Measurements from ENCODE around the gene LSAMP. TPM values are rescaled to one million over a fixed set of nuclear protein-coding genes. Genes with fewer than 3 reads are reported as not detected.

The LSAMP gene
- total and polyA plus RNA-seq, 2 of the 13 experiments (the other 11 are each of a cell fraction or from before 2014, with no cell fraction given) = not detected

- ChIA-PET POLR2A (no interaction called here), CTCF (ENCODE audit: low intra/inter-chr PET ratio, low total read pairs) (no interaction called here)
- WGBS (ENCODE audit: low lambda C conversion rate) = 2% methylated on average over 2 of the region's 2 CpGs
- no peak overlapping the region for H3K27ac ChIP-seq (ENCODE audit: extremely low read length, insufficient read depth, low read length)
- no peak for TF ChIP-seq ZBTB1 (CRISPR knock-in tag; IDR thresholded peaks at IDR 0.05; ENCODE audit: borderline replicate concordance)
- 0 out of 2 replicates have a peak, but pooled peaks have one; percentile 18 for TF ChIP-seq CREB1 (IDR thresholded peaks at IDR 0.05)
- TF ChIP-seq CREB1 (CRISPR knock-in tag; IDR thresholded peaks at IDR 0.05) = no peak
- no peak overlapping the region for H3K9ac ChIP-seq (ENCODE audit: insufficient read depth, low read depth, low read length)
- in situ Hi-C loops (cut with HindIII; ENCODE audit: extremely low pct_ligation_motif_present, low pct_unique_long_range_greater_than_20kb) = no loop called here
- H3K4me3 ChIP-seq (replicated peaks in 1 of 3; ENCODE audit: insufficient read depth in 1 of 3, low read depth in 2 of 3, low read length in 3 of 3) = no peak overlapping the region
- H3K9me3 ChIP-seq (ENCODE audit: low read length) = no peaks in the 10 kb centered on the region
- DNase-seq (ENCODE audit: low spot score) (no peak), FAIRE-seq (no peak), ATAC-seq (no peak)
- H3K27me3 ChIP-seq (ENCODE audit: control insufficient read depth in 1 of 2, insufficient read depth in 2 of 2, low read length in 2 of 2) = peaks cover 0 to 9% of the 10 kb centered on the region in 2 experiments; a peak in 1 of 5 replicates
- no peaks in the 10 kb centered on the region for H4K20me1 ChIP-seq (ENCODE audit: insufficient read depth, low read length)
- no peak overlapping the region for H3K4me2 ChIP-seq (ENCODE audit: low read depth, low read length)
- intact Hi-C loops (cut with micrococcal nuclease; ENCODE audit: unreplicated experiment) = no loop called here
- no TSS peak for BruUV-seq (replicated peaks)
- no peaks in the 10 kb centered on the region for H3K79me2 ChIP-seq (ENCODE audit: insufficient read depth, low read length)
- no peaks in the 10 kb centered on the region for H3K4me1 ChIP-seq (ENCODE audit: insufficient read depth, low read length)
- no peak overlapping the region for H2AFZ ChIP-seq (ENCODE audit: low read length)
- H3K36me3 ChIP-seq (replicated peaks in 1 of 2; ENCODE audit: control insufficient read depth in 1 of 2, insufficient read depth in 2 of 2, low read length in 2 of 2) = no peaks in the 10 kb centered on the region
Measured at GRCh38 chr3:116440196-116440595, 5.1 kb downstream of the LSAMP start.

- Histone ChIP-seq H4K20me1 (ENCODE audit: insufficient read depth, low read length) (no peaks in the 10 kb centered on the region), H3K27me3 (ENCODE audit: control insufficient read depth in 1 of 2, insufficient read depth in 2 of 2, low read length in 2 of 2) (no peaks in the 10 kb centered on the region), H3K4me1 (ENCODE audit: insufficient read depth, low read length) (no peaks in the 10 kb centered on the region), H3K4me2 (ENCODE audit: low read depth, low read length) (no peak overlapping the region), H3K27ac (ENCODE audit: extremely low read length, insufficient read depth, low read length) (no peak overlapping the region), H3K36me3 (replicated peaks in 1 of 2; ENCODE audit: control insufficient read depth in 1 of 2, insufficient read depth in 2 of 2, low read length in 2 of 2) (no peaks in the 10 kb centered on the region), H3K4me3 (replicated peaks in 1 of 3; ENCODE audit: insufficient read depth in 1 of 3, low read depth in 2 of 3, low read length in 3 of 3) (no peak overlapping the region), H3K79me2 (ENCODE audit: insufficient read depth, low read length) (no peaks in the 10 kb centered on the region), H2AFZ (ENCODE audit: low read length) (no peak overlapping the region), H3K9me3 (ENCODE audit: low read length) (no peaks in the 10 kb centered on the region), H3K9ac (ENCODE audit: insufficient read depth, low read depth, low read length) (no peak overlapping the region)
- intact Hi-C loops (cut with micrococcal nuclease; ENCODE audit: unreplicated experiment) (no loop called here), in situ Hi-C loops (cut with HindIII; ENCODE audit: extremely low pct_ligation_motif_present, low pct_unique_long_range_greater_than_20kb) (no loop called here)
- FAIRE-seq = no peak
- ChIA-PET POLR2A (no interaction called here), CTCF (ENCODE audit: low intra/inter-chr PET ratio, low total read pairs) (no interaction called here)
- BruUV-seq (replicated peaks) = no TSS peak
- no peak for DNase-seq (ENCODE audit: low spot score)
- WGBS (ENCODE audit: low lambda C conversion rate) = 53% methylated on average over 1 of the region's 1 CpG
- no peak for ATAC-seq
- TF ChIP-seq TEAD2 (CRISPR knock-in tag; IDR thresholded peaks at IDR 0.05) = no peak
- TF ChIP-seq PAWR (CRISPR knock-in tag; IDR thresholded peaks at IDR 0.05; ENCODE audit: borderline replicate concordance) = no peak
- TF ChIP-seq ZNF44 (CRISPR knock-in tag; IDR thresholded peaks at IDR 0.05) = no peak
- TF ChIP-seq PATZ1 (CRISPR knock-in tag; IDR thresholded peaks at IDR 0.05) = no peak
- no peak for TF ChIP-seq ZFP36L1 (CRISPR knock-in tag; IDR thresholded peaks at IDR 0.05)
- TF ChIP-seq ZSCAN9 (CRISPR knock-in tag; IDR thresholded peaks at IDR 0.05; ENCODE audit: borderline replicate concordance) = no peak
- no peak for TF ChIP-seq ZNF678 (CRISPR knock-in tag; IDR thresholded peaks at IDR 0.05)
- no peak for TF ChIP-seq KAT2B (IDR thresholded peaks at IDR 0.05; ENCODE audit: borderline replicate concordance, low read depth, low read length)
- no peak for TF ChIP-seq ZNF883 (CRISPR knock-in tag; IDR thresholded peaks at IDR 0.05; ENCODE audit: not compliant biosample characterization)
- no peak for TF ChIP-seq ADNP (CRISPR knock-in tag; IDR thresholded peaks at IDR 0.05)
- no peak for TF ChIP-seq ZNF746 (CRISPR knock-in tag; IDR thresholded peaks at IDR 0.05)
- no peak for TF ChIP-seq ZNF160 (CRISPR knock-in tag; IDR thresholded peaks at IDR 0.05)
- no peak for TF ChIP-seq NR2C2 (CRISPR knock-in tag; IDR thresholded peaks at IDR 0.05; ENCODE audit: borderline replicate concordance)
- TF ChIP-seq SNRNP70 (IDR thresholded peaks at IDR 0.05; ENCODE audit: low read depth, low read length) = no peak
Measured at GRCh38 chr3:116433552-116433951, 11.7 kb downstream of the LSAMP start.

Data from HepG2 (cell line).